MM.1S (cell line): ENCODE results near the gene SLC45A1.

ENCODE experiments used
- CTCF ChIP-seq: fragments of 300-600 bp; sonication (generic); IDR thresholded peaks from 2 replicates; pipeline ENCODE4 v1.5.1; 2016; ENCODE audit warnings: antibody characterized with exemption, low read length, mixed read lengths
- EZH2 ChIP-seq: fragments of 300-600 bp; sonication (generic); optimal IDR thresholded peaks from 2 replicates; pipeline ENCODE3; 2017; ENCODE audit warnings: low read depth, mild to moderate bottlenecking, antibody characterized with exemption, low read length, mixed read lengths
- EZH2phosphoT487 ChIP-seq: fragments of 300-600 bp; sonication (generic); IDR thresholded peaks from 2 replicates; pipeline ENCODE4 v1.6.1; 2018; ENCODE audit warnings: antibody characterized with exemption, low read length

GRCh38 chr1:8334106-8334851 lies 16.4 kb downstream of the SLC45A1 start:
- TF ChIP-seq CTCF, result no peak
- no peak for TF ChIP-seq EZH2
- TF ChIP-seq EZH2phosphoT487, result no peak
